GM15510 (cell line): Measurements from ENCODE around the gene IL19.

Source experiments
- POLR2A ChIP-seq: IDR thresholded peaks from 3 replicates; pipeline ENCODE4 v1.6.1; 2011; ENCODE audit warnings: borderline replicate concordance; ENCODE audit not compliant: insufficient read length; ENCODE audit errors: extremely low read depth

IL19 gene

GRCh38 chr1:206735553-206736031, 35.0 kb upstream of the IL19 start:
- TF ChIP-seq POLR2A: no peak

GRCh38 chr1:206736878-206737728, 33.5 kb upstream of the IL19 start:
- TF ChIP-seq POLR2A: no peak

GRCh38 chr1:206737729-206738201, 32.8 kb upstream of the IL19 start:
- TF ChIP-seq POLR2A: no peak

GRCh38 chr1:206738370-206739366, 31.9 kb upstream of the IL19 start:
- no peak for TF ChIP-seq POLR2A

- TF ChIP-seq POLR2A: peak; percentile 61
Observed at GRCh38 chr1:206739411-206740076, 31.0 kb upstream of the IL19 start.

- peak; percentile 23 for TF ChIP-seq POLR2A
Observed at GRCh38 chr1:206741142-206741701, 29.4 kb upstream of the IL19 start.

GRCh38 chr1:206742719-206743383, 27.7 kb upstream of the IL19 start:
- no peak for TF ChIP-seq POLR2A

GRCh38 chr1:206744683-206745082, 25.9 kb upstream of the IL19 start:
- TF ChIP-seq POLR2A: no peak

GRCh38 chr1:206745301-206745700, 25.3 kb upstream of the IL19 start:
- no peak for TF ChIP-seq POLR2A

GRCh38 chr1:206748348-206749030, 22.1 kb upstream of the IL19 start:
- no peak for TF ChIP-seq POLR2A

GRCh38 chr1:206751891-206752290, 18.7 kb upstream of the IL19 start:
- no peak for TF ChIP-seq POLR2A

GRCh38 chr1:206752481-206752880, 18.1 kb upstream of the IL19 start:
- TF ChIP-seq POLR2A: no peak

GRCh38 chr1:206753141-206753540, 17.4 kb upstream of the IL19 start:
- no peak for TF ChIP-seq POLR2A
